ENCODE data around the gene RTP1. TPM values are rescaled to one million over a fixed set of nuclear protein-coding genes. Genes with fewer than 3 reads are reported as not detected.

RTP1 gene
- total RNA-seq, 6 donors from 2014 or later: 0.17 TPM; not detected in 5

DNA sequence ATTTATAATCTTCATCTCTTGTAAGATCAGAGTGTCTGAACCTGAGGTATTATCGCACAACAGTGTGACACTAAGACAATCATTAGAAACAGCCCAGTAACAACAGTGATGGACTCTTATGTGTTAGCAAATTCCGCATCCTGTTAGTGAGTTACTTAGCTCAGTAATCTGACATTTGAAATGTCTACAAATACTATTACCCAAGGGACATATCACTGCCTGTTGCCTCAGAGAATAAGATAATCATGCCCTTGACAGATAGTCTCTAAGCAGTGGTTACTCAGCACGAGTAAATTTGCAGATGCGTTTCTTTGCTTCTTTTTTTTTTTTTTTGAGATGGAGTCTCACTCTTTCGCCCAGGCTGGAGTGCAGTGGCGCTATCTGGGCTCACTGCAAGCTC is 13.4 kb upstream of the RTP1 start:
- Histone ChIP-seq H3K27ac (no peak overlapping the region), H3K27me3 (no peaks in the 10 kb centered on the region), H3K4me1 (peaks cover 0 to 6% (median 5%) of the 10 kb centered on the region in 4 donors), H3K4me3 (no peak overlapping the region), H3K36me3 (no peaks in the 10 kb centered on the region), H3K9me3 (no peaks in the 10 kb centered on the region)
- 80 to 86% methylated on average over 6 of the region's 6 CpGs for WGBS, 2 donors
- no peak for DNase-seq
- no peak for ATAC-seq (ENCODE audit: low FRiP score in 2 of 2)
- TF ChIP-seq EP300 (IDR thresholded peaks at IDR 0.05) (no peak), POLR2A (IDR thresholded peaks at IDR 0.05) (no peak), POLR2AphosphoS5 (IDR thresholded peaks at IDR 0.05) (no peak)
- TF ChIP-seq, protein P1, sequence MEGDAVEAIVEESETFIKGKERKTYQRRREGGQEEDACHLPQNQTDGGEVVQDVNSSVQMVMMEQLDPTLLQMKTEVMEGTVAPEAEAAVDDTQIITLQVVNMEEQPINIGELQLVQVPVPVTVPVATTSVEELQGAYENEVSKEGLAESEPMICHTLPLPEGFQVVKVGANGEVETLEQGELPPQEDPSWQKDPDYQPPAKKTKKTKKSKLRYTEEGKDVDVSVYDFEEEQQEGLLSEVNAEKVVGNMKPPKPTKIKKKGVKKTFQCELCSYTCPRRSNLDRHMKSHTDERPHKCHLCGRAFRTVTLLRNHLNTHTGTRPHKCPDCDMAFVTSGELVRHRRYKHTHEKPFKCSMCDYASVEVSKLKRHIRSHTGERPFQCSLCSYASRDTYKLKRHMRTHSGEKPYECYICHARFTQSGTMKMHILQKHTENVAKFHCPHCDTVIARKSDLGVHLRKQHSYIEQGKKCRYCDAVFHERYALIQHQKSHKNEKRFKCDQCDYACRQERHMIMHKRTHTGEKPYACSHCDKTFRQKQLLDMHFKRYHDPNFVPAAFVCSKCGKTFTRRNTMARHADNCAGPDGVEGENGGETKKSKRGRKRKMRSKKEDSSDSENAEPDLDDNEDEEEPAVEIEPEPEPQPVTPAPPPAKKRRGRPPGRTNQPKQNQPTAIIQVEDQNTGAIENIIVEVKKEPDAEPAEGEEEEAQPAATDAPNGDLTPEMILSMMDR (IDR thresholded peaks at IDR 0.05): no peak

DNA sequence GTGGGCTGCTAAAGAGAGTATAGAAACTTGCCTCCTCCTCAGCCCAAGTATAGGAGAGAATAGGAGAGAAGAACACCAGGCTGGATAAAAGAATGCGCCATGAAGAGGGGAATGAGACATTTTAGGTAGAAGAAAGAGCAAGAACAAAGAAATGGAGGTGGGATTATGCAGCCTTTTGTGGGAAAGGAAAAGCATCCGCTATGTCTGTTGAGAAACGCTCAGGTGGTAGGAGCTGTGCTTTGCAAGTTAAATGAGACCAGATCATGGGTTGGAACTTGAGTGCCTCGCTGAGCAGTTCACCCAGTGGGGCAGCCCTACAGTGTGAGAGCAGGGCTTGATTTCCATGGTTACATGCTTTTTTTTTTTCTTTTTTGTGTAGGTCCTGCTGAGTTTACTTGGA is 11.5 kb upstream of the RTP1 start:
- H3K4me3 ChIP-seq: no peak overlapping the region
- no peak for DNase-seq
- no peak overlapping the region for H3K27ac ChIP-seq
- no peaks in the 10 kb centered on the region for H3K27me3 ChIP-seq
- no peak for TF ChIP-seq EP300 (IDR thresholded peaks at IDR 0.05)
- TF ChIP-seq POLR2AphosphoS5 (IDR thresholded peaks at IDR 0.05): no peak
- TF ChIP-seq, protein P1 (IDR thresholded peaks at IDR 0.05): no peak
- no peak for TF ChIP-seq POLR2A (IDR thresholded peaks at IDR 0.05)
- peaks cover 0 to 6% (median 5%) of the 10 kb centered on the region in 4 donors for H3K4me1 ChIP-seq
- H3K9me3 ChIP-seq: no peaks in the 10 kb centered on the region
- WGBS, 2 donors: 86 to 88% methylated on average over 4 of the region's 4 CpGs
- ATAC-seq (ENCODE audit: low FRiP score in 2 of 2): no peak
- H3K36me3 ChIP-seq: no peaks in the 10 kb centered on the region

DNA sequence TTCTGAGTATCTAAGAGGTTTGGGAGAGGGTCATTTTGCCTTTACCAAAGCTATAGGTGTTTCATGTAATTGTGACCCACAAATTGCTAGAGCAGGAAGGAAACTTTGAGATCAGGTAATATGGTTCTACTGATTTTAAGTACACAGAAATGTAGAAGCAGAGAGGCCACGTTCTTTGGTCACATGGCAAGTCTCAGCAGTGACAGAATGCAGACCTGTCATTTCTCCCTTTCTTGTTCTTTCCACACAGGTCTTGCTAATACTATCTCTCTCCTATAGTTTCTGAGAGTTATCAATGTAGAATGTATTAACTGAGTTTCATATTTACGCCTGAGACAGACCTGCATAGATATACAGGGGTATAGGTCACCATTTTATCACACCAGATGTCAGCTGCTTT is 10.9 kb upstream of the RTP1 start:
- DNase-seq (no peak), ATAC-seq (ENCODE audit: low FRiP score in 2 of 2) (no peak)
- 53 to 67% methylated on average over 2 of the region's 2 CpGs for WGBS, 2 donors
- Histone ChIP-seq H3K27ac (no peak overlapping the region), H3K27me3 (no peaks in the 10 kb centered on the region), H3K4me1 (peaks cover 0 to 6% (median 5%) of the 10 kb centered on the region in 4 donors), H3K4me3 (no peak overlapping the region), H3K36me3 (no peaks in the 10 kb centered on the region), H3K9me3 (no peaks in the 10 kb centered on the region)
- TF ChIP-seq POLR2AphosphoS5 (IDR thresholded peaks at IDR 0.05): no peak
- no peak for TF ChIP-seq EP300 (IDR thresholded peaks at IDR 0.05)
- TF ChIP-seq POLR2A (IDR thresholded peaks at IDR 0.05): no peak
- TF ChIP-seq, protein P1 (IDR thresholded peaks at IDR 0.05): no peak

DNA sequence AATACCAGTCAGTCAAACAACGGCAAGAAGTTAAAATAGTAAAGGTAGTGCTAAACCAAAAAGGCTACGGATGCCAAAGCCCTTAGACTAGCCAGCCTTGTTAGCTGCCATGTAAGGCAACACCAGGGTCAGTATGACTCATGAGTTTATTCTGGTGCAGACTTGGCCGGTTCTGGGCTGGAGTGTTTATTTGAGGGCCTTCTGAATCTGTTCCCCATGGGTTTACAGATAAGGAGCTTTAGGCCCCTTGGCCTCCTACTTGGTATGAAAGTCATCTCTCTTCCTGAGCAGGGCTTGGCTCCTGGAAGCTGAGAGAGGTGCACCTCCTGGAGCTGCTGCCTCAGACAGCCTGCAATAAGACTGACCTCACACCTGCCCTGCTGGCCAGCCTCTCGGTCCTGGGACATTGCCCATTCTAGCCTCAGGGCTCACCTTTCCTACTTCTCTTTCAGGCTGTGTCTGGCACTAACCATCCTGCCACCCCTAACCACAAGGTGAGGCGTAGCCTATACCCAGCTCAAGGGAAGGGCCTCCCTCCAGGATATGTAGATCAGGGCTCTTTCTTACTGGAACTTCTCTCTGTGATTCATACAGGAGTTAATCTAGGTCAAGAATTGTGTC is 10.4 kb upstream of the RTP1 start:
- Histone ChIP-seq H3K27ac (peak overlapping the region in 3 of 4 donors; percentile 17 to 45 (median 30)), H3K36me3 (no peaks in the 10 kb centered on the region), H3K4me3 (no peak overlapping the region), H3K4me1 (peaks cover 0 to 6% (median 5%) of the 10 kb centered on the region in 4 donors), H3K9me3 (no peaks in the 10 kb centered on the region), H3K27me3 (no peaks in the 10 kb centered on the region)
- TF ChIP-seq, protein P1 (IDR thresholded peaks at IDR 0.05): no peak
- TF ChIP-seq POLR2AphosphoS5 (IDR thresholded peaks at IDR 0.05) (no peak), EP300 (IDR thresholded peaks at IDR 0.05) (no peak), POLR2A (IDR thresholded peaks at IDR 0.05) (no peak)
- ATAC-seq (ENCODE audit: low FRiP score in 2 of 2): peak; percentile 81 to 83
- WGBS, 2 donors: 52 to 55% methylated on average over 5 of the region's 5 CpGs
- peak in 1 of 2 donors; percentile 63 for DNase-seq

DNA sequence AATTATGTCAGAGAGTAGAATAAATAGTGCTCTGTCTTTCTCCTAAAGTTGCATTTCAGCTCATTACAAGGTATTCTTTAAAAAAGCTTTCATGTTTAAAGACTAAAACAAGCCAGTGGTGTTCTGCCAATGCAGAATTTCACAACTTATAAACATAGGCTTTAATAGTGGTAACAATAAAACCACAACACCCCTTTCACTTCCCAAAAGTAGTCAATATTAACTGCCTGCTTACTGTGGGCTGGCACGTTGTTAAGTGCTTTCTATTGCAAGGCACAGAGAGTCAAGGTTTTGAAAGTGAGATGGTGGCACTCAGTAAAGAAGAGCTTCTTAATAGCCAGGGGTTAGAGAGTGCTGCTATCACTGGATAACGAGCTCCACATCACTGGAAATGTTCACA is 8.4 kb upstream of the RTP1 start:
- Histone ChIP-seq H3K4me1 (peaks cover 0 to 6% (median 5%) of the 10 kb centered on the region in 4 donors), H3K4me3 (no peak overlapping the region), H3K27ac (no peak overlapping the region), H3K9me3 (no peaks in the 10 kb centered on the region), H3K36me3 (no peaks in the 10 kb centered on the region), H3K27me3 (no peaks in the 10 kb centered on the region)
- 42 to 45% methylated on average over 2 of the region's 2 CpGs for WGBS, 2 donors
- TF ChIP-seq EP300 (IDR thresholded peaks at IDR 0.05): no peak
- no peak for TF ChIP-seq POLR2A (IDR thresholded peaks at IDR 0.05)
- TF ChIP-seq, protein P1 (IDR thresholded peaks at IDR 0.05): no peak
- no peak for TF ChIP-seq POLR2AphosphoS5 (IDR thresholded peaks at IDR 0.05)
- DNase-seq (no peak), ATAC-seq (ENCODE audit: low FRiP score in 2 of 2) (peak in 1 of 2 donors; percentile 16)

Measured in upper lobe of left lung (tissue), 6 donors.